GM19328 (cell line): ENCODE results near the gene SNX7.

ENCODE experiments used
- ATAC-seq: cut with Tn5 transposase; IDR thresholded peaks from one replicate; pipeline ENCODE4 v1.9.1; 2021; ENCODE audit warnings: mild to moderate bottlenecking, moderate library complexity; ENCODE audit not compliant: unreplicated experiment

SNX7 gene

GRCh38 chr1:98661544-98662355 lies at the start of gene SNX7:
Gene SNX7 (plus strand): TSS chr1:98661721. CDS start chr1:98661732, 11 bp downstream.
- no peak for ATAC-seq

GRCh38 chr1:98637316-98637715 lies 24.2 kb upstream of the SNX7 start:
- ATAC-seq = no peak

GRCh38 chr1:98638185-98638584 lies 23.3 kb upstream of the SNX7 start:
- ATAC-seq = no peak

GRCh38 chr1:98644510-98644909 lies 17.0 kb upstream of the SNX7 start:
- no peak for ATAC-seq

- ATAC-seq = no peak
These were observed 10.3 kb upstream of the SNX7 start for GRCh38 chr1:98651116-98651632.

GRCh38 chr1:98653123-98653522 lies 8.4 kb upstream of the SNX7 start:
- ATAC-seq = no peak

GRCh38 chr1:98659879-98660278 lies 1.6 kb upstream of the SNX7 start:
- ATAC-seq = no peak

- no peak for ATAC-seq
These were observed 479 bp upstream of the SNX7 start for GRCh38 chr1:98660940-98661543.

GRCh38 chr1:98662356-98662670 lies 792 bp downstream of the SNX7 start:
- no peak for ATAC-seq

GRCh38 chr1:98668733-98669132 lies 7.2 kb downstream of the SNX7 start:
- no peak for ATAC-seq

GRCh38 chr1:98669355-98670296 lies 8.1 kb downstream of the SNX7 start:
- no peak for ATAC-seq

- ATAC-seq = no peak
These were observed 10.7 kb downstream of the SNX7 start for GRCh38 chr1:98672189-98672588.

GRCh38 chr1:98674075-98674781 lies 12.7 kb downstream of the SNX7 start:
- no peak for ATAC-seq

- no peak for ATAC-seq
These were observed 13.8 kb downstream of the SNX7 start for GRCh38 chr1:98675282-98675681.

GRCh38 chr1:98677288-98677687 lies 15.8 kb downstream of the SNX7 start:
- no peak for ATAC-seq

GRCh38 chr1:98681812-98682211 lies 20.3 kb downstream of the SNX7 start:
- ATAC-seq = no peak

GRCh38 chr1:98688110-98688739 lies 26.7 kb downstream of the SNX7 start:
- ATAC-seq = no peak

GRCh38 chr1:98690576-98690975 lies 29.1 kb downstream of the SNX7 start:
- ATAC-seq = no peak

GRCh38 chr1:98692482-98692881 lies 31.0 kb downstream of the SNX7 start:
- ATAC-seq = no peak

GRCh38 chr1:98693385-98693784 lies 31.9 kb downstream of the SNX7 start:
- no peak for ATAC-seq
